Measurements from ENCODE around the gene ADAMTS16.

DNA sequence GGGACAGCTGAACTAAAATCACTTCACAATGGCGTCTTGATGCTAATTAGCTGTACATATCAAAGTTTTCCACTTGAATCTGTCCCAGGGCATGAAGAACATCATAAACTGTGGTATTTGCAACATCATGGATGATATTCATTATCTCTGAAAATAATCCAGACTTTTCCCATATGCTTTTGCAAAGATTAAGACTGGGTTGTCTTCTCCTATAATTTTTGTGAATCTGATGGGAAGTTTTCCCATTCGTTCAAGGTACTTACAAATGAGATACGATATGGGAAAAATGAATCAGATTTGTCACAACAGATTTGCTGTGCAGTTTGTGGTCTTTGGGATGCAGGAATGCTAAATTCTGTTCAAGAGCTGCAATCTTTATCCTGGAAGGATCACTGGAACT, 17.4 kb upstream of the ADAMTS16 start:
- TF ChIP-seq, protein P1, sequence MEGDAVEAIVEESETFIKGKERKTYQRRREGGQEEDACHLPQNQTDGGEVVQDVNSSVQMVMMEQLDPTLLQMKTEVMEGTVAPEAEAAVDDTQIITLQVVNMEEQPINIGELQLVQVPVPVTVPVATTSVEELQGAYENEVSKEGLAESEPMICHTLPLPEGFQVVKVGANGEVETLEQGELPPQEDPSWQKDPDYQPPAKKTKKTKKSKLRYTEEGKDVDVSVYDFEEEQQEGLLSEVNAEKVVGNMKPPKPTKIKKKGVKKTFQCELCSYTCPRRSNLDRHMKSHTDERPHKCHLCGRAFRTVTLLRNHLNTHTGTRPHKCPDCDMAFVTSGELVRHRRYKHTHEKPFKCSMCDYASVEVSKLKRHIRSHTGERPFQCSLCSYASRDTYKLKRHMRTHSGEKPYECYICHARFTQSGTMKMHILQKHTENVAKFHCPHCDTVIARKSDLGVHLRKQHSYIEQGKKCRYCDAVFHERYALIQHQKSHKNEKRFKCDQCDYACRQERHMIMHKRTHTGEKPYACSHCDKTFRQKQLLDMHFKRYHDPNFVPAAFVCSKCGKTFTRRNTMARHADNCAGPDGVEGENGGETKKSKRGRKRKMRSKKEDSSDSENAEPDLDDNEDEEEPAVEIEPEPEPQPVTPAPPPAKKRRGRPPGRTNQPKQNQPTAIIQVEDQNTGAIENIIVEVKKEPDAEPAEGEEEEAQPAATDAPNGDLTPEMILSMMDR (conservative IDR thresholded peaks at IDR 0.05 in 1 of 2, IDR thresholded peaks at IDR 0.05 in 1 of 2; ENCODE audit: extremely low read depth in 1 of 2, insufficient read depth in 1 of 2, low read depth in 1 of 2, low read length in 2 of 2): no peak
- TF ChIP-seq EZH2 (IDR thresholded peaks at IDR 0.05; ENCODE audit: borderline replicate concordance, low read length): no peak

Data from mammary epithelial cell (primary cell).